ENCODE results near the gene LOX. TPM values are rescaled to one million over a fixed set of nuclear protein-coding genes. Genes with fewer than 3 reads are reported as not detected.

LOX gene
- total and polyA plus RNA-seq, 3 donors from 2014 or later: 2.4 to 11.9 (median 6.4) TPM

GRCh38 chr5:122093415-122094180 lies 15.5 kb upstream of the LOX start:
- intact Hi-C loops (cut with DNase I; ENCODE audit: low total_unique reads): no loop called here
- DNase-seq: no peak
- Histone ChIP-seq H3K4me3 (no peak overlapping the region), H3K9me3 (no peaks in the 10 kb centered on the region), H3K4me1 (no peaks in the 10 kb centered on the region), H3K36me3 (ENCODE audit: low read depth, missing control alignments) (no peaks in the 10 kb centered on the region), H3K27ac (no peak overlapping the region), H3K27me3 (no peaks in the 10 kb centered on the region)
- no peak for TF ChIP-seq POLR2A (IDR thresholded peaks at IDR 0.05)
- TF ChIP-seq, protein P1, sequence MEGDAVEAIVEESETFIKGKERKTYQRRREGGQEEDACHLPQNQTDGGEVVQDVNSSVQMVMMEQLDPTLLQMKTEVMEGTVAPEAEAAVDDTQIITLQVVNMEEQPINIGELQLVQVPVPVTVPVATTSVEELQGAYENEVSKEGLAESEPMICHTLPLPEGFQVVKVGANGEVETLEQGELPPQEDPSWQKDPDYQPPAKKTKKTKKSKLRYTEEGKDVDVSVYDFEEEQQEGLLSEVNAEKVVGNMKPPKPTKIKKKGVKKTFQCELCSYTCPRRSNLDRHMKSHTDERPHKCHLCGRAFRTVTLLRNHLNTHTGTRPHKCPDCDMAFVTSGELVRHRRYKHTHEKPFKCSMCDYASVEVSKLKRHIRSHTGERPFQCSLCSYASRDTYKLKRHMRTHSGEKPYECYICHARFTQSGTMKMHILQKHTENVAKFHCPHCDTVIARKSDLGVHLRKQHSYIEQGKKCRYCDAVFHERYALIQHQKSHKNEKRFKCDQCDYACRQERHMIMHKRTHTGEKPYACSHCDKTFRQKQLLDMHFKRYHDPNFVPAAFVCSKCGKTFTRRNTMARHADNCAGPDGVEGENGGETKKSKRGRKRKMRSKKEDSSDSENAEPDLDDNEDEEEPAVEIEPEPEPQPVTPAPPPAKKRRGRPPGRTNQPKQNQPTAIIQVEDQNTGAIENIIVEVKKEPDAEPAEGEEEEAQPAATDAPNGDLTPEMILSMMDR (IDR thresholded peaks at IDR 0.05): no peak
- 55 to 63% methylated on average over 7 of the region's 7 CpGs for WGBS, 2 donors

DNA sequence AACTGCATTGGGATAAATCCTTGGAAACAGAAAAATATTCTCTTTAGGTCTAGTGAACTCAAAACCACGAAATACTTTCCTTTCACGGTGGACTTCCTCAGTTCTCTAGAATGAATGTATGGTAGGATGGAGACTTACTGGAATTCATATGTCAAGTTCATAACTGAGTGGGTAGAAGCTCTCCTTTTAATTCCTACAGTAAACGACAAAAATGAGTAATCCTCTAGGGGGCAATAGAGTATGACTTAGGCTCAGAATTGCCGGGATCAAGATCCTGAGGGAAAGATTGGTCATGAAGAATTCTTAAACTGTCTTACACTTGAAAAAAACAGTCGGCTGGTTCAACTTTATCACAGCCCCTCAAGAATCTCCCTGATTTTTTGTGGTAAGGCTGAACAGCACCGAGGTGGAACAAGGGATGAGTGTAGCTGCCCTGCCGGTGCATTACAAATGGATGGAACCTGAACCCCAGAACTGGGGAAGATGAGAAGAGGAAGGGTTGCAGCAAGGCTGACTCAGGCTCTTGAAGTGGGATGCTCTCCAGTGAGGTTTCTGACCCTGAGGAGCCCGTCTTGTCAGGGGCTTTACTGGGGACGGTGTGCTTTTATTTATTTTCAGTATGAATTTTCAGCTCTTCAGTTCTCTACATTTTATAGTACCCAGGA lies 14.0 kb upstream of the LOX start:
- Histone ChIP-seq H3K4me3 (no peak overlapping the region), H3K36me3 (ENCODE audit: low read depth, missing control alignments) (no peaks in the 10 kb centered on the region), H3K27ac (no peak overlapping the region), H3K27me3 (no peaks in the 10 kb centered on the region), H3K4me1 (no peaks in the 10 kb centered on the region), H3K9me3 (no peaks in the 10 kb centered on the region)
- DNase-seq: no peak
- 62 to 70% methylated on average over 9 of the region's 9 CpGs for WGBS, 2 donors
- TF ChIP-seq, protein P1 (IDR thresholded peaks at IDR 0.05): peak in 2 of 3 experiments; percentile 23 to 26
- no peak for TF ChIP-seq POLR2A (IDR thresholded peaks at IDR 0.05)
- intact Hi-C loops (cut with DNase I; ENCODE audit: low total_unique reads): no loop called here

DNA sequence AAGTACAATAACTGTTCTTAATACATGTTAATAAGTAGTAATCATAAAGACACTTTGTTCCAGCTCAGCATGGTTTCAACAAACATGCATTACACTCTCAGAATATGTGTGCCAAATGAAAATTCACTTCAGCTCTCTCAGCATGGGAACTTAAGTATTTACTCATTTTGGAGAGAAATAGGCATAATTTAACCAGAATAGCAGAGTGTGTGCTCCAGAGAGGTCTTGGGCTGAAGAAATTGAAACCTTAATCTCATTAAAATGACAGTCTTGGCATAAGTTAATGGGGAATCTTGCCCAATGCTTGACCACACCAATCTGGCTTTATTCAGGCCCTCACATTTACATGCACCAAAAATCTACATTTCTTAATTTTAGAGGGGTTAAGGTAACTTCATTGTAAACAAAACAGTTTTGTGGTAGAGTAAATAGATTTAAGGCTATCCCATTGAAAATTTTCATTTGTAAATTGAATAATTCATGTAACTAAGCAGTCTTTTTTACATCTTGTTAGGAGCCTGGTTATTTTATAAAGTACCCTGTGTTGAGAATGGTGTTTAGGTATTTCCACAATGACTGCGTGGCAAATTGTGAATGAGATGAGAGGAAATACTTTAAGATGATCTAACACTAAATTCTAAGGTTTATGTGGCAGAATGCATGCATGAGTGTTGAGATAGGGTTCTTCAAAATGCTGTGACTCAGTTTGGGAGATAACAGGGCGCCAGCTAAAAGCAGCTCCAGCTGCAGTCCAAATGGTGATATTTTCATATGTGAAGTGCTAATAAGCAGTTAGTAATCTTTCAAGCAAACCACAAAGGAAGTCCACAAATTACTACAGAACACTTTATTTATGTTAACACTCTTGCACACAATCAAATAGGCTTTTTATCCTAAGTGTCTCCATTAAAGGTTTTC lies 11.3 kb upstream of the LOX start:
- Histone ChIP-seq H3K4me1 (no peaks in the 10 kb centered on the region), H3K9me3 (no peaks in the 10 kb centered on the region), H3K4me3 (no peak overlapping the region), H3K27me3 (no peaks in the 10 kb centered on the region), H3K27ac (no peak overlapping the region), H3K36me3 (ENCODE audit: low read depth, missing control alignments) (no peaks in the 10 kb centered on the region)
- WGBS, 2 donors: 66 to 86% methylated on average over 2 of the region's 2 CpGs
- no peak for DNase-seq
- intact Hi-C loops (cut with DNase I; ENCODE audit: low total_unique reads): no loop called here
- TF ChIP-seq, protein P1 (IDR thresholded peaks at IDR 0.05): no peak
- TF ChIP-seq POLR2A (IDR thresholded peaks at IDR 0.05): no peak

GRCh38 chr5:122085041-122085440 lies 7.0 kb upstream of the LOX start:
- H3K9me3 ChIP-seq: no peaks in the 10 kb centered on the region
- intact Hi-C loops (cut with DNase I; ENCODE audit: low total_unique reads): no loop called here
- H3K36me3 ChIP-seq (ENCODE audit: low read depth, missing control alignments): no peaks in the 10 kb centered on the region
- H3K4me1 ChIP-seq: no peaks in the 10 kb centered on the region
- TF ChIP-seq, protein P1 (IDR thresholded peaks at IDR 0.05): no peak
- no peak for TF ChIP-seq POLR2A (IDR thresholded peaks at IDR 0.05)
- H3K27me3 ChIP-seq: no peaks in the 10 kb centered on the region
- H3K4me3 ChIP-seq: no peak overlapping the region
- H3K27ac ChIP-seq: no peak overlapping the region
- WGBS, 2 donors: 79 to 88% methylated on average over 3 of the region's 3 CpGs
- DNase-seq: no peak

Data from testis (tissue), 3 donors.